IMR-90 (cell line): ENCODE results near the gene UAP1. TPM values are rescaled to one million over a fixed set of nuclear protein-coding genes. Genes with fewer than 3 reads are reported as not detected.

Experiments used
- ATAC-seq: fragments of 200-7000 bp; cut with Tn5 transposase; 2 replicates; pipeline ENCODE4 v1.9.1; 2020; ENCODE audit warnings: low read depth, mild to moderate bottlenecking, moderate library complexity
- BruUV-seq: library from RNA; stranded (reverse); fragments of 400-500 nt; replicated peaks from 2 replicates; lab custom pipeline; 2021; lab: Mats Ljungman, UMichigan
- CTCF ChIA-PET: fragments of 300-600 bp; formaldehyde crosslinking; extraction: SDS; loops from one replicate; lab custom pipeline; 2021; ENCODE audit warnings: antibody characterized with exemption; lab: Yijun Ruan, JAX
- POLR2A ChIA-PET: fragments of 300-600 bp; sonication (Branson Sonifier 250); formaldehyde crosslinking; loops from one replicate; lab custom pipeline; 2022; ENCODE audit warnings: antibody characterized with exemption; ENCODE audit not compliant: unreplicated experiment; lab: Charles Lee
- DNase-seq: peaks from one replicate; pipeline ENCODE4 v3.0.0; 2013
- H2AFZ ChIP-seq: replicated peaks from 2 replicates; pipeline ENCODE3; 2013; ENCODE audit warnings: low read length, mild to moderate bottlenecking; ENCODE audit not compliant: poor library complexity
- H2AK5ac ChIP-seq: 2 replicates; pipeline ENCODE4 v1.6.1; 2013; ENCODE audit warnings: low read depth, low read length, inconsistent platforms
- H2AK9ac ChIP-seq: replicated peaks from 2 replicates; pipeline ENCODE3; 2013; ENCODE audit warnings: mild to moderate bottlenecking, low read depth, low read length, moderate library complexity; ENCODE audit not compliant: poor library complexity
- H2BK120ac ChIP-seq: 2 replicates; pipeline ENCODE4 v1.6.1; 2013; ENCODE audit warnings: low read depth, low read length, inconsistent platforms
- H2BK15ac ChIP-seq: 3 replicates; pipeline ENCODE4 v1.6.1; 2013; ENCODE audit warnings: low read depth, low read length, inconsistent platforms
- H2BK20ac ChIP-seq: 2 replicates; pipeline ENCODE4 v1.6.1; 2013; ENCODE audit warnings: low read depth, mild to moderate bottlenecking, inconsistent platforms, low read length, moderate library complexity
- H2BK5ac ChIP-seq: 2 replicates; pipeline ENCODE4 v1.6.1; 2013; ENCODE audit warnings: mild to moderate bottlenecking, low read depth, low read length, inconsistent platforms; ENCODE audit not compliant: poor library complexity, severe bottlenecking
- H3K14ac ChIP-seq: replicated peaks from 2 replicates; pipeline ENCODE4 v1.6.1; 2013; ENCODE audit warnings: low read depth, low read length, inconsistent platforms
- H3K18ac ChIP-seq: 2 replicates; pipeline ENCODE4 v1.6.1; 2013; ENCODE audit warnings: low read depth, low read length, control low read depth
- H3K23ac ChIP-seq: 2 replicates; pipeline ENCODE4 v1.6.1; 2013; ENCODE audit warnings: low read depth, low read length, inconsistent platforms
- H3K27ac ChIP-seq: 2 replicates; pipeline ENCODE4 v1.5.1; 2013; ENCODE audit warnings: mild to moderate bottlenecking, control low read depth, low read length; ENCODE audit not compliant: insufficient read depth
- H3K27me3 ChIP-seq: 2 replicates; pipeline ENCODE4 v1.6.1; 2013; ENCODE audit warnings: low read length; ENCODE audit not compliant: control insufficient read depth, insufficient read depth
- H3K36me3 ChIP-seq: 2 replicates; pipeline ENCODE4 v1.6.1; 2013; ENCODE audit warnings: low read length, mixed read lengths; ENCODE audit not compliant: control insufficient read depth, insufficient read depth
- H3K4ac ChIP-seq: 2 replicates; pipeline ENCODE4 v1.6.1; 2013; ENCODE audit warnings: low read depth, low read length, inconsistent platforms
- H3K4me1 ChIP-seq: 2 replicates; pipeline ENCODE4 v1.6.1; 2013; ENCODE audit warnings: low read length, mixed read lengths; ENCODE audit not compliant: control insufficient read depth, insufficient read depth
- H3K4me2 ChIP-seq: 2 replicates; pipeline ENCODE4 v1.6.1; 2013; ENCODE audit warnings: low read depth, mild to moderate bottlenecking, control low read depth, low read length, moderate library complexity
- H3K4me3 ChIP-seq: 2 replicates; pipeline ENCODE4 v1.5.1; 2013; ENCODE audit warnings: low read depth, mild to moderate bottlenecking, control low read depth, low read length, moderate library complexity; ENCODE audit not compliant: insufficient read depth
- H3K56ac ChIP-seq: 2 replicates; pipeline ENCODE4 v1.6.1; 2013; ENCODE audit warnings: low read length, inconsistent platforms; ENCODE audit not compliant: insufficient read depth; ENCODE audit errors: extremely low read depth
- H3K79me1 ChIP-seq, 2 experiments: 2 replicates each; pipeline ENCODE4 v1.6.1; 2013; ENCODE audit warnings: low read length in 2 of 2, inconsistent platforms in 1 of 2, low read depth in 1 of 2
- H3K9ac ChIP-seq: 2 replicates; pipeline ENCODE4 v1.6.1; 2013; ENCODE audit warnings: low read depth, low read length, control low read depth
- H3K9me1 ChIP-seq: 2 replicates; pipeline ENCODE4 v1.6.1; 2013; ENCODE audit warnings: low read length, inconsistent platforms; ENCODE audit not compliant: insufficient read depth
- H3K9me3 ChIP-seq: 2 replicates; pipeline ENCODE4 v1.6.1; 2013; ENCODE audit warnings: low read length; ENCODE audit not compliant: control insufficient read depth, insufficient read depth
- H4K20me1 ChIP-seq: 2 replicates; pipeline ENCODE4 v1.6.1; 2013; ENCODE audit warnings: low read length, inconsistent platforms; ENCODE audit not compliant: insufficient read depth
- H4K5ac ChIP-seq: 2 replicates; pipeline ENCODE4 v1.6.1; 2013; ENCODE audit warnings: mild to moderate bottlenecking, low read depth, low read length, control low read depth
- H4K8ac ChIP-seq, 2 experiments: 2 replicates each; pipeline ENCODE4 v1.6.1; 2013; ENCODE audit warnings: low read depth in 2 of 2, low read length in 2 of 2, control low read depth in 1 of 2, inconsistent platforms in 1 of 2
- H4K91ac ChIP-seq: 2 replicates; pipeline ENCODE4 v1.6.1; 2013; ENCODE audit warnings: low read depth, low read length, inconsistent platforms; ENCODE audit not compliant: insufficient read depth
- CHD1 ChIP-seq: IDR thresholded peaks from 2 replicates; pipeline ENCODE4 v1.6.1; 2012; ENCODE audit warnings: low read depth, low read length, improper control_type of control experiment
- WGBS, 2 experiments: methylation state at CpG; one replicate each; pipeline versions ENCODE4 v1.1.5 to v1.1.7; 2013; ENCODE audit warnings: missing lambda C conversion rate in 2 of 2; ENCODE audit not compliant: insufficient read length in 1 of 2; ENCODE audit errors: extremely low coverage in 2 of 2; 5-methylcytosine and 5-hydroxymethylcytosine counted together
- dilution Hi-C: fragments of 300-500 bp; cut with HindIII; formaldehyde crosslinking; loops from one replicate; pipeline ENCODE4 v1.14.3; 2018; ENCODE audit warnings: low sequenced_read_pairs; ENCODE audit not compliant: unreplicated experiment
- in situ Hi-C: fragments of 300-500 bp; cut with MboI; formaldehyde crosslinking; loops from 3 replicates; pipeline ENCODE4 v1.14.3; 2019; ENCODE audit warnings: low sequenced_read_pairs, inconsistent platforms, mixed read lengths
- intact Hi-C: fragments of 100-400 bp; cut with micrococcal nuclease; formaldehyde crosslinking; loops from 2 replicates; pipeline ENCODE4 v1.10.0; 2022
- polyA plus RNA-seq, 3 experiments: library from polyadenylated mRNA; depleted of rRNA; stranded (reverse); fragments of >200 nt; gene quantifications; 2 replicates each; pipeline ENCODE4 v1.2.3, GENCODE V29; 2012; ENCODE audit warnings: low replicate concordance in 1 of 3
- total RNA-seq: library from RNA; depleted of rRNA; stranded (reverse); fragments of >200 nt; gene quantifications from 2 replicates; pipeline ENCODE4 v1.2.3, GENCODE V29; 2012

The UAP1 gene
- total and polyA plus RNA-seq, 2 of the 4 experiments (the other 2 are of a cell fraction): 93.4 to 196 TPM

DNA sequence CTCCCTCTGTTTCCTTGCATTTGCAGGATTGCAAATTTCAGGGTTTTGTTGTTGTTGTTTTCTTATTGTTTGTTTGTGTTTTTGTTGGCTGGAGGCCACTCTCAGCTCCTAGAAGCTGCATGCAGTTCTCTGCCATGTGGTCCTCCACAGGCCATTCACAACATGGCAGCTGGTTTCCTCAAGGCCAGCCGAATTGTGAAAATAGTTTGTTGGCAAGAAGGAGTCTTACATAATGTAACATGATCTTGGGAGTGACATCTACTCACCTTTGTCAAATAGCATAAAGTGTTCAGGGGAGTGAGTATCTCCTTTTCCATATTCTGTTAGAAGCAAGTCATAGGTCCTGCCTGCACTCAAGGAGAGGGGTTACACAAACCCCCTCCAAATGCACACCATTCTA lies 10.6 kb upstream of the UAP1 start:
- H2BK5ac ChIP-seq: no peak overlapping the region
- no peak for DNase-seq
- no peak overlapping the region for H3K14ac ChIP-seq
- H3K4me1 ChIP-seq: peaks cover 4% of the 10 kb centered on the region; the same call in 1 of the 2 replicates
- WGBS, 2 experiments: no CpG with 5 or more reads among the region's 1 CpG
- no peaks in the 10 kb centered on the region for H3K27me3 ChIP-seq
- no peak overlapping the region for H2BK20ac ChIP-seq
- no peaks in the 10 kb centered on the region for H3K36me3 ChIP-seq
- no peak overlapping the region for H3K18ac ChIP-seq
- H3K27ac ChIP-seq: no peak overlapping the region
- no peak overlapping the region for H3K56ac ChIP-seq
- intact Hi-C loops (no loop called here), in situ Hi-C loops (no loop called here), dilution Hi-C loops (no loop called here)
- H2AK9ac ChIP-seq: no peak overlapping the region
- no peak for TF ChIP-seq CHD1
- no peak overlapping the region for H4K8ac ChIP-seq
- H3K9me1 ChIP-seq: no peaks in the 10 kb centered on the region
- no peak for ATAC-seq
- no peaks in the 10 kb centered on the region for H3K79me1 ChIP-seq
- H2AFZ ChIP-seq: no peak overlapping the region
- H4K20me1 ChIP-seq: no peaks in the 10 kb centered on the region
- POLR2A ChIA-PET: no interaction called here
- H4K5ac ChIP-seq: no peak overlapping the region
- no peak overlapping the region for H2AK5ac ChIP-seq
- H3K4ac ChIP-seq: no peak overlapping the region
- H4K91ac ChIP-seq: no peak overlapping the region
- H3K4me2 ChIP-seq: no peak overlapping the region
- H2BK120ac ChIP-seq: no peak overlapping the region
- H2BK15ac ChIP-seq: no peak overlapping the region
- CTCF ChIA-PET: interaction anchor here (0.6 kb wide), 1 partner anchor 163 kb away, joined by 3 read pairs; no protein-coding TSS in a partner anchor
- H3K9ac ChIP-seq: no peak overlapping the region
- H3K9me3 ChIP-seq: no peaks in the 10 kb centered on the region
- no TSS peak for BruUV-seq
- H3K4me3 ChIP-seq: no peak overlapping the region
- H3K23ac ChIP-seq: no peak overlapping the region
